ENCODE measurements around the gene RBBP8NL. TPM values are rescaled to one million over a fixed set of nuclear protein-coding genes. Genes with fewer than 3 reads are reported as not detected.

The RBBP8NL gene
- total and polyA plus RNA-seq, 2 of the 8 experiments (the other 6 are each of a cell fraction or from before 2014, with no cell fraction given), result 0.43 to 0.48 TPM

DNA sequence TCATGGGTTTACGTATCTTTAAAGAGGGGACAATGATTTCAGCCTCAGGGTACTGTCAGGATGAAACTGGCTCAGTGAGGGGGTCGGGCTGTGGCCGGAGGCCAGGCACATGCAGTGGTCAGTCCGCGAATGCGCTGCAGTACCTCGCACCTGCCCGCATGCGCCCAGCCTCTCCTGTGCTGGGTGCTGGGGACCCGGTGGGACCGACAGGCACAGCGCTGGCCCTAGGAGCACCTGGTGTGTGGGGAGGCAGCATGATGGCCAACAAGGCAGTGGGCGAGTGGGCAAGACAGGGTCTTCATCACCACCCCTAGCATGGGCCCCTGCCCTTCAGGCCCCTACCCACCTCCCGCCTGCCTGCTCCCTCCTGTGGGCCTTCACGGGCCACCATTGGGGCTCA is 19.3 kb downstream of the RBBP8NL start (continued):
- TF ChIP-seq, protein P1, sequence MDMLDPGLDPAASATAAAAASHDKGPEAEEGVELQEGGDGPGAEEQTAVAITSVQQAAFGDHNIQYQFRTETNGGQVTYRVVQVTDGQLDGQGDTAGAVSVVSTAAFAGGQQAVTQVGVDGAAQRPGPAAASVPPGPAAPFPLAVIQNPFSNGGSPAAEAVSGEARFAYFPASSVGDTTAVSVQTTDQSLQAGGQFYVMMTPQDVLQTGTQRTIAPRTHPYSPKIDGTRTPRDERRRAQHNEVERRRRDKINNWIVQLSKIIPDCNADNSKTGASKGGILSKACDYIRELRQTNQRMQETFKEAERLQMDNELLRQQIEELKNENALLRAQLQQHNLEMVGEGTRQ (IDR thresholded peaks at IDR 0.05; ENCODE audit: low read length), result no peak
- TF ChIP-seq CHD2 (IDR thresholded peaks at IDR 0.05; ENCODE audit: low read length), result no peak
- no peak for TF ChIP-seq CBX8 (IDR thresholded peaks at IDR 0.05; ENCODE audit: borderline replicate concordance, low read depth, low read length)
- no peak for TF ChIP-seq PHF8 (conservative IDR thresholded peaks at IDR 0.05; ENCODE audit: low read depth, low read length)
- TF ChIP-seq GABPA (IDR thresholded peaks at IDR 0.05; ENCODE audit: borderline replicate concordance, insufficient read depth, low read length), result no peak

All from H1 (cell line).